Lung (tissue), 12 donors: ENCODE data around the gene INSRR. TPM values are rescaled to one million over a fixed set of nuclear protein-coding genes. Genes with fewer than 3 reads are reported as not detected.

Source experiments
- ATAC-seq: fragments of 200-7000 bp; cut with Tn5 transposase; one replicate; pipeline ENCODE4 v1.9.1; 2020; ENCODE audit warnings: moderate number of reproducible peaks; ENCODE audit not compliant: insufficient read depth, low FRiP score
- DNase-seq, 3 donors: peaks; one replicate each; pipeline ENCODE4 v3.0.0-alpha.2; 2013 to 2017
- H3K27ac ChIP-seq, 2 donors: one replicate each; pipeline ENCODE4 v1.5.1; 2013; ENCODE audit warnings: mild to moderate bottlenecking in 2 of 2, moderate library complexity in 2 of 2, control low read depth in 1 of 2, inconsistent platforms in 1 of 2, low read depth in 1 of 2, low read length in 1 of 2
- H3K27me3 ChIP-seq, 3 donors: one replicate each; pipeline ENCODE4 v1.5.1; 2013; ENCODE audit warnings: low read length in 2 of 3; ENCODE audit not compliant: control insufficient read depth in 3 of 3, insufficient read depth in 3 of 3
- H3K36me3 ChIP-seq, 4 donors: one replicate each; pipeline ENCODE4 v1.5.1; 2013; ENCODE audit warnings: low read length in 4 of 4, mild to moderate bottlenecking in 1 of 4, moderate library complexity in 1 of 4; ENCODE audit not compliant: control insufficient read depth in 4 of 4, insufficient read depth in 4 of 4
- H3K4me1 ChIP-seq, 5 donors: one replicate each; pipeline ENCODE4 v1.5.1; 2013; ENCODE audit warnings: low read length in 5 of 5, mild to moderate bottlenecking in 2 of 5, moderate library complexity in 1 of 5; ENCODE audit not compliant: control insufficient read depth in 5 of 5, insufficient read depth in 5 of 5
- H3K4me3 ChIP-seq: one replicate; pipeline ENCODE4 v1.5.1; 2013; ENCODE audit warnings: mild to moderate bottlenecking, control low read depth, moderate library complexity
- H3K9ac ChIP-seq, 2 donors: one replicate each; pipeline ENCODE4 v1.5.1; 2013; ENCODE audit warnings: low read length in 2 of 2, control low read depth in 1 of 2; ENCODE audit not compliant: insufficient read depth in 1 of 2
- H3K9me3 ChIP-seq, 4 donors: one replicate each; pipeline ENCODE4 v1.5.1; 2013; ENCODE audit warnings: low read length in 3 of 4, mild to moderate bottlenecking in 1 of 4, moderate library complexity in 1 of 4; ENCODE audit not compliant: control insufficient read depth in 4 of 4, insufficient read depth in 3 of 4
- WGBS, 2 donors: extraction: QIAGEN DNeasy Blood & Tissue Kit; methylation state at CpG; one replicate each; pipeline ENCODE4 v1.1.7; 2013; 5-methylcytosine and 5-hydroxymethylcytosine counted together
- polyA plus RNA-seq, 2 donors: library from polyadenylated mRNA; stranded (reverse); fragments of 200-250 nt; gene quantifications; one replicate each; pipeline ENCODE4 v1.2.1, GENCODE V29; 2013
- total RNA-seq, 2 donors: library from RNA; depleted of rRNA in 1 of 2; stranded (reverse); fragments of >200 nt in 1 of 2; gene quantifications; one replicate each; pipeline ENCODE4 v1.2.1, GENCODE V29; 2014 to 2021
- TF ChIP-seq, protein P1 (sequence below): IDR thresholded peaks from 2 replicates; pipeline ENCODE4 v1.5.1; 2012; ENCODE audit warnings: mild to moderate bottlenecking; ENCODE audit errors: control extremely low read depth, extremely low read depth
- donor health status: control.
- donor health status: control.
- donor health status: Bipolar disorder and iron deficiency.
- donor health status: healthy.
- donor health status: DM: yes; HTN: yes; CAD: no.

INSRR gene
- total and polyA plus RNA-seq, 4 donors: not detected

GRCh38 chr1:156865865-156866248 lies 6.9 kb upstream of the INSRR start:
- Histone ChIP-seq H3K4me3 (no peak overlapping the region), H3K27me3 (peaks cover 6 to 52% (median 18%) of the 10 kb centered on the region in 3 donors), H3K9me3 (peaks cover 0 to 4% (median 0%) of the 10 kb centered on the region in 4 donors), H3K4me1 (peaks cover 0 to 24% (median 0%) of the 10 kb centered on the region in 5 donors), H3K27ac (no peak overlapping the region), H3K9ac (no peak overlapping the region), H3K36me3 (no peaks in the 10 kb centered on the region)
- ATAC-seq (no peak), DNase-seq (no peak)
- WGBS, 2 donors: 78 to 96% methylated on average over 4 of the region's 4 CpGs
- TF ChIP-seq, protein P1, sequence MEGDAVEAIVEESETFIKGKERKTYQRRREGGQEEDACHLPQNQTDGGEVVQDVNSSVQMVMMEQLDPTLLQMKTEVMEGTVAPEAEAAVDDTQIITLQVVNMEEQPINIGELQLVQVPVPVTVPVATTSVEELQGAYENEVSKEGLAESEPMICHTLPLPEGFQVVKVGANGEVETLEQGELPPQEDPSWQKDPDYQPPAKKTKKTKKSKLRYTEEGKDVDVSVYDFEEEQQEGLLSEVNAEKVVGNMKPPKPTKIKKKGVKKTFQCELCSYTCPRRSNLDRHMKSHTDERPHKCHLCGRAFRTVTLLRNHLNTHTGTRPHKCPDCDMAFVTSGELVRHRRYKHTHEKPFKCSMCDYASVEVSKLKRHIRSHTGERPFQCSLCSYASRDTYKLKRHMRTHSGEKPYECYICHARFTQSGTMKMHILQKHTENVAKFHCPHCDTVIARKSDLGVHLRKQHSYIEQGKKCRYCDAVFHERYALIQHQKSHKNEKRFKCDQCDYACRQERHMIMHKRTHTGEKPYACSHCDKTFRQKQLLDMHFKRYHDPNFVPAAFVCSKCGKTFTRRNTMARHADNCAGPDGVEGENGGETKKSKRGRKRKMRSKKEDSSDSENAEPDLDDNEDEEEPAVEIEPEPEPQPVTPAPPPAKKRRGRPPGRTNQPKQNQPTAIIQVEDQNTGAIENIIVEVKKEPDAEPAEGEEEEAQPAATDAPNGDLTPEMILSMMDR: no peak

- H3K4me3 ChIP-seq: no peak overlapping the region
- peaks cover 6 to 55% (median 21%) of the 10 kb centered on the region in 3 donors for H3K27me3 ChIP-seq
- DNase-seq (no peak), ATAC-seq (no peak)
- WGBS, 2 donors: 78 to 83% methylated on average over 9 of the region's 9 CpGs
- H3K36me3 ChIP-seq: no peaks in the 10 kb centered on the region
- peaks cover 0 to 4% (median 0%) of the 10 kb centered on the region in 4 donors for H3K9me3 ChIP-seq
- H3K27ac ChIP-seq: no peak overlapping the region
- TF ChIP-seq, protein P1: no peak
- no peak overlapping the region for H3K9ac ChIP-seq
- H3K4me1 ChIP-seq: peaks cover 0 to 23% (median 0%) of the 10 kb centered on the region in 5 donors
These were observed 6.3 kb upstream of the INSRR start for GRCh38 chr1:156865258-156865657.

- WGBS, 2 donors: 89 to 93% methylated on average over 4 of the region's 4 CpGs
- peaks cover 6 to 59% (median 22%) of the 10 kb centered on the region in 3 donors for H3K27me3 ChIP-seq
- no peak for ATAC-seq
These were observed 5.9 kb upstream of the INSRR start for GRCh38 chr1:156864796-156865195.

More at GRCh38 chr1:156864796-156865195, 5.9 kb upstream of the INSRR start:
- Histone ChIP-seq H3K4me3 (no peak overlapping the region), H3K9ac (no peak overlapping the region), H3K27ac (no peak overlapping the region), H3K36me3 (no peaks in the 10 kb centered on the region), H3K4me1 (peaks cover 0 to 27% (median 4%) of the 10 kb centered on the region in 5 donors), H3K9me3 (peaks cover 0 to 4% (median 0%) of the 10 kb centered on the region in 4 donors)
- no peak for DNase-seq
- TF ChIP-seq, protein P1: no peak
